Cerebellar cortex (tissue), 1 donor: ENCODE measurements around the gene ARHGAP24.

Experiments
- DNase-seq: peaks from one replicate; pipeline ENCODE4 v3.0.0-alpha.2; 2015; ENCODE audit warnings: low spot score

Gene ARHGAP24

DNA sequence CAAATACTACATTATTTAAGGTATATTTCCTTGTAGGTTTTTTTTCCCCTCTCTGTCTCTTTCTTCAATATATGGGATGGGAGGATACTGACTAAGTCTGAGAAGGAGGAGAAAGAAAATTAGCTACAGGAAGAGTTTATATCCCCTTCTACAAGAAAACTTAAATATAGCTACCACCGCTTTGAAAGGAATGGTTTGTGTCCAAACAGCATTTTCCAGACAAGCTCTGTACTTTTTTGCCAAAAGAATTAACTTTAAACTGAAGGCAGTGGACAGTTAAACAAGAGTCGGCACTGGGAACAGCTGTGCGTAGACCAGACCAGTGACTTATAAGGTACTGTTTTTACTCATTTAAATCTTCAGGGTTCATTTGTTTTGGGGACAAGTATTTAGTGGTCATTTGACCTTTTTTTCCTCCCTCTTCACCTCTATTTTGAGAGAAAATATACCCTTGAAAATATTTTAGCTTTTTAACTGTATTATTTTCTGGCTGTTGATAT lies 303.7 kb downstream of the ARHGAP24 start:
- DNase-seq, result no peak

DNA sequence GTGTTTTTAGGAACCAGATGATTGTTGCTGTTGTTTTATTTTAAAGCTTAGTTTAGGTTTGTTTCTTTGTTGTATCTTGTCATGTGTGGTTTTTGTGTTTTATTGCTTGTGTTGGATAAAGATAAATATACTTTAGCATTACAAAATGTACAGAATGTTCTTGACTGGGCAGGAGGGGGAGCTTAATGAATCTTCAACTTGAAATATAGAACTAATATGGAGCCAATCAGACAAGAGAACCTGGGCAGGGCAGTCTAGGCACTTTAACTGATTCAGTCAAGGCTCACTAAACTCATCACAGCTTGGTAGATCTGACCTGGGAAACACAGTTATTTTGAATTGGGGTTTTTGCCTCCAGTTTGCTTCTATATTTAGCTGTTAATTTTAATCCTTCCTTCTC lies 304.2 kb downstream of the ARHGAP24 start:
- DNase-seq, result no peak

DNA sequence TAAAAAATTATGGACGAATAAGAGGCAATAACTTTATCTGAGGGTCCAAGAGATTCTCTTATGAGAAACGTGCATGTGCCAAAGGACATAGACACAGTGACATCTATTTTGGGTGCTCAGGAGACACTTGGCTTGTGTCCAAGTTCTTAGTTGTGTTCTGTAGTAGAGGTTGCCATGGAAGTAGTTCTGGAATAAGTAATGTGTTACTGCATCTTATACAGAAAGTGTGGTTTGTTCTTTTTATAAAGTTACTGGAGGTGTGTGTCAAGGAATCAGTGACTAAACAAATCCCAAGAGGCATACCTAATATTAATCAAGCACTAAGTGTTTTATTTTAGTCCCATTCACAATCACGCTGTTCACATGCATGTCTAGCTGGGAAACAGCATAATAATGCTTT lies 305.7 kb downstream of the ARHGAP24 start:
- DNase-seq, result no peak

DNA sequence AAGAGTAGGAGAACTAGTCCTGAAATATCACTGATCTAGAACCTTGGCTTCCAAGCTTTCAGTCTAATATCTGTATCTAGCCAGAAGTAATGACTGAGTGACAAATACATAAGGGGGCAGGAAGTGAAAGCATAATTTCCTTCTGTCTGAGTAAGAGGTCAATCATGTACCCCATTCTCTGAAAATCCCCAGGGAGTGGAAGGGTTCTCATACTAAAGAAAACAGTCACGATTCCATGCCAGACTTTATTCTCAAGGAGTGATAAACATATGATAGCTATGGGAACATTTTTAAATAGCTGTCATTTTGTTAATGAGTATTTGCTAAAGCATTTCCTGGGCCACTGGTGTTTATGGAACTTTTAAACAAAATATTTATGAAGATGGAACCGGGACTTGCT lies 308.5 kb downstream of the ARHGAP24 start:
- DNase-seq, result no peak

DNA sequence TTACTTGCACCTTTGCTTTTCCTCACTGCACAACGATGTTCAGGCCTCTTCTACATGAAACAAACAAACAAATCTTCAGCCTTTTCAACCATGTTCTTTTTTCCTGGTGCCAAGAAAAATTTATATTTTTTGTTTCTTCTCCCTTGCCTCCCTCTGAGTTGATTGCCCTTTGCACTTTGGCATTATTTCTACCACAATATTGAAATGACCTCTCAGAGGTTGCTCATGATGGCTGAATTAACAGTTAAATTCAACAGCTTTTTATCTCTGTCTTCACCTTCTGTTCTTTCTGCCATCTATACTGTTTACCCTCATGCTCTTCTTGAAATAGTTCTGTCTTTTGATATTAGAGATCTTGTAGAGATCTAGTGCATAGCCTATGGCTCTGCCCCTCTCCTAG lies 308.9 kb downstream of the ARHGAP24 start:
- no peak for DNase-seq

DNA sequence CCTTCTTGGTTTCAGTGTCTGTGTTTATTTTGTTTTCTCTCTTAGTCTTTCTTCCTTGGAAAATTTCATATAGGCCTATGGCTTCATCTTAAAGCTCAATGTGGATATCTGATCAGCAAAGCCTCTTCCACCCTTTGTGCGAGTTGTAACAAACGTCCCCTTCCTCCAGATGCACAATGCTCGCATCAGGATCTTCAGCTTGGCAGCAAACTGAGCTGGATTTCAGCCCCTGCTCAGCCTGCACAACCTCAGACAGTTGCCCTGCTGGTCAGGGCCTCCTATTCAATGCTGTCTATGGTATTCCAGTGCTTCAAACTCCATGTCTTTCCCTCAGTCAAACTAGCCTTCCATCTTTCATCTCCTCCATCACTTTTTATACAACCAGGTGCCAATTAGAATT lies 309.4 kb downstream of the ARHGAP24 start:
- no peak for DNase-seq

DNA sequence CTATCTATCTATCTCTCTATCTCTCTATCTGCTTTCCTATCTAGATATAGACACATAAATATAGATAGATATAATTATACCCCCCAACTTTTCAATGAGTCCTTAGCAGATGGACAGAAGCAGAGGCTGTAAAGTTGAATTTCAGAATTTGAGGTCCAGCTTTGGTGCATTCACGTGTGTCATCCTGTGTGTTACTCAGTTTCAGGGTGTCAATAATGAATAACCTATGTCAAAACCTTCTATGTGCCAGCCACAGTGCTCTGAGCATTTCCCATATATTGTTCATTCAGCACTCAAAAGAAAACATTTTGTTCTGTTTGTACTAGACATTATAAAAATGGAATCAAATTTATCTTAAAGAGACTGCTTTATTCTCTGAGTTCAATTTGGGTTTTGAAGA lies 310.0 kb downstream of the ARHGAP24 start:
- no peak for DNase-seq

DNA sequence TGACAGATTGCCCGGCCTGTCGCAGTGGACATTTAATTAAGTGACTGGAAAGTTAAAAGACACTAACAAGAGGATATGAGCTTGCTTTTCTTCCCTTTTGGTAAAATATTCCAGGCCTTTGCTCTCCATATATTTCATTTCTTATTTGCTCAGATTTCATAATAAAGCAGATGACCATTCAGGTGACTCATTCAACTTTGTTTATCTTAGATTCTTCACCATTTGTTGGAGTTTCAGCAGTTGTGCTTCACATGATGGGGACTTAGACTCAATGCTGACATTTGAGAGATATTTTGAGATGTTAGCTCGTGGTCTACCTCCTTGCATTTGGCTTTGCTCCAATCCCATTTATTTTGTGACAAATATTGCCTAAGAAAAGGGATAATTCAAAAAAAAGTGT lies 312.2 kb downstream of the ARHGAP24 start:
- no peak for DNase-seq

DNA sequence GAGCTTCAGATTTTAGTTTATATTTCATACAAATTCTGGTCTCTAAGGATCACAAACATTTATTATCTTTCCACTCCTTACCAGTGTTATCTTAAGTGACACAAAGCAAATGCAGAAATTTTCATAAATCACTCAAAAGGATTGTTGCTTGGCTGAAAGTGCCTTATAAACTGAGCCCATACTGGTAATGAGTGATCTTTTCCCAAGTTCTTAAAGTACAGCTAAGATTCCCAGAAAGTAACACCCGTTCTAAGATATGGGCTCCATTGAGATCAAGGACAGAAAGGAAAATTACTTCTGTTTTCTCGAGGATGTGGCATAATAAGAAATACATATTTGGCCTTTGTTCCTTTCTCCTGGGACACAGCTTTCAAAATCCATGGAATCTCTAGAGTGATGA lies 313.7 kb downstream of the ARHGAP24 start:
- DNase-seq, result no peak

DNA sequence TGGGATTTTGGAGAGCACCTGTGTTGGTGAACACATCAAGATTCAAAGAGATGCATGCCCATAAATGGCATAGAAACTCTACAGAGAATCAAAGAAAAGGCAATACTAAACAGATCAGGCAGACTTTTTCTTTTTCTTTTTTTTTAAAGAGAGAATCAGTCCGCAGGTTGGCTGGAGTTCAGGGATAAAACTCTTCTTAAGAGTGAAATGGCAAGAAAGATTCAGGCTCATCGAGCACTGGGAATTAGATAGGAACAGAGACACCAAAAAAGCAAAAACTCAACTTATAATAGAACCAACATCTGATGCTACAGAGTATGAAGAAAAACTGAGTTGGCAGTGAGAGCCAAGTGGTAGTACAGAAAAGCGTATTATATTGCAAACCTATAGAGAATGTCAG lies 314.3 kb downstream of the ARHGAP24 start:
- DNase-seq, result no peak

DNA sequence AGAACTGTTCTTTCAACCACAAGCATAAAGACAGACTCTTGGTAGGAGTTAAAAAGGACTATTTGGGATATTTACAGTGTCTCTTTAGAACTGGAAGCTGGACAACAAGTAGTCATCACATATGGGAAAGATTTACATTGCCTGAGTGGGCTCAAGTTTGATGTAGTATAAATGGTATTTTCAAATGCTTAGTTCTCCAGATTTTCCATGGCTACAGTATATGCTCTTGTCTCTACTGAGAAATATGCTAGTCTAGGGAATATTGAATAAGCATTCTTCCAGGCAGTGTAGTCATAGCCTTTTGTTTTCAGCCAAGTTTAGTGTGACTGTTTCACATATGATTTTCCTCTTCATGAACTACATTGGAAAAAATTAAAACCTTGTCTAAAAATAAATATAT lies 315.6 kb downstream of the ARHGAP24 start:
- DNase-seq, result no peak

DNA sequence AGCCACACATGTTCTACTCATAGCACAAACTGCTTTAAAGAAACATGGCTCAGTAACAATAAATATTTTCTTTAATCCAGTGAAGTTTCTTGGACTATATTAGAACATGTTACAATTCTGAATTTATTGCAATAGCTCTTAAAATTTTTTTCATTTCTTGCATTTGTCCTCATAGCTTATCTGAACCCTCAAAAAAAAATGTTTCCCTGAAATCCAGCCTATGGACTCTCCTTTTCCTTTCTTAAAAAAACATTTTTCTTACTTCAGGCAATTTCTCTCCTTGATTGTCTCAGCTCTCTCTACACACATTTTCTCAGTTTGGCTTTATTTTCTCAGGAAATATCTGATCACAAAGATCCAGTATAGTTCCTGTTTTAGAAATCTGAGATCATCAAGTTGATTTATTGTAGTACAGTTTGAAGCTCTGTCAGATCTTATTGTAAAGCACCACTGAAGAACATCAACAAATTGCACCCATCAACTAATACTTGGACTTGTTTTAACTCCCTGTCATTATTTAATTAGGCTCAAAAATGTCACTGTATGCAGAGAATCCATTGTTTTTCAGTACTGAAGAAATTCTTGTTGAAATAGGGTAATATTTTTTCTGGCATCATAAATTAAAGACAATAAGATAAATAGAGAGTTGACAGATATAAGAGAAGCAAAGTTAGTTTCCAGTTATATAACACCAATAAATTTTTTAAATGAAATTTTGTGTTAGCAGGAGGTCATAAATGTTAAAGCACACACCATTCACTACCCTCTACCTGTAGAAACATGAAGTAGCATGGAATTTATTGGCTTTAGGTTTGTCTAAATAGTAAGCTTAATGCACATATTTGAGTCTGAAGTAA lies 317.7 kb downstream of the ARHGAP24 start:
- no peak for DNase-seq

DNA sequence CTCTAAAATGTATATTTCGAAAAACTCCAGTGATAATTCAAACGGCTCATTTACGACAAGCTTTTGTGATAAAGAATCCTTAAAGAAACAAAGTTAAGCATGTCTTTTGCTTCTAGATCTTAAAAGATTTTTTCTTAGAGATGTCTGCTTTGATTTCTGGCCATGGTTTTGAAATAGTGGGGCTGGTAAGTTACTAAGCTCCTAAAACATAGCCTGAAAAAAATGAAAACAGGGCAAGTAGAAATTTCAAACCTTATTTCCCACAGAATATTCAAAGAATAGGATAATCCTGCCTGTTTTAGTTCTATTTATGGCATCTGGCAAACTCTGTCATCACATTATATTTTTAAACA lies 318.3 kb downstream of the ARHGAP24 start:
- no peak for DNase-seq

DNA sequence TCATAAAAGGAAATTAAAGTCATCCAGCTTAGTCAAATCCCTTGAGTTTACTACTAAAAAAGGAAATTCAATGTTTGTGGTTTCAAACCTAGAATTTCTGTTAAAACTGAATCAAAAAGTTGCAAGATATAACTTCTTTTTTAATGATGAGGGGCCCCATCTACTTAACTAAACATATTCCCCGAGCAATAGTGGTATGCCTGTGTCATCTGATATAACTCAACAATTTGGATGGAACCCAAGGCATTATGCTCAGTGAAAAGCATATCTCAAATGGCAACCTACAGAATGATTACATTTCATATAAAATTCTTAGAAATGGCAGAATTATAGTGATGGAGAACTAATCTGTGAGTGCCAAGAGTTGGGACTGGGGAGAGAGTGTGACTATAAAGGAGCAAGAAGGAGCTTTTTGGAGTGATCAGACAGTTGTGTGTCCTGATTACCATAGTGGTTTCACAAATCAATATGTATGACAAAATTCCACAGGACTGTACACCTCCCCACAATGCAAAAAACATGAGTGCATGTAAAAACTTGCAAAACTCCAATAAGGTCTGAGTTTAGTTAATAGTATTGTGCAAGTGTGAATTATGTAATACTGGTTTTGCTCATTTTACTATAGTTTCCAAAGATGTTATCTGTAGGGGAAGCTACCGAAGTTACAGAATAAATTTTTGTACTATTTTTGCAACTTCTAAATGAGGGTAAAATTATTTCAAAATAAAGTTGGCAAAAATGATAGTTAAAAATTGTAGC lies 323.2 kb downstream of the ARHGAP24 start:
- DNase-seq, result no peak

DNA sequence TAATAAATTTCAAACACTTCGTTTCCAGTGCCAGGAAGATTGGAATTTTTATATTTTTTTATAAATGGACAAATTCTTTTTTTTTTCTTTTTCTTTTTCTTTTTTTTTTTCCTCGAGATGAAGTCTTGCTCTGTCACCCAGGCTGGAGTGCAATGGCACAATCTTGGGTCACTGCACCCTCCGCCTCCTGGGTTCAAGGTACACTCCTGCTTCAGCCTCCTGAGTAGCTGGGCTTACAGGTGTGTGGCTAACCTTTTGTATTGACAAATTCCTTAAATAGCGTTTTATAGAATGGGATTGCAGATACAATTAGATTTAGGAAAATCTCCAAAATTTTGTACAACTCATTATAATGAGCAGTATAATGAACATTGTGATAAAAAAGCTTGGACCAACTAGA lies 328.9 kb downstream of the ARHGAP24 start:
- no peak for DNase-seq

DNA sequence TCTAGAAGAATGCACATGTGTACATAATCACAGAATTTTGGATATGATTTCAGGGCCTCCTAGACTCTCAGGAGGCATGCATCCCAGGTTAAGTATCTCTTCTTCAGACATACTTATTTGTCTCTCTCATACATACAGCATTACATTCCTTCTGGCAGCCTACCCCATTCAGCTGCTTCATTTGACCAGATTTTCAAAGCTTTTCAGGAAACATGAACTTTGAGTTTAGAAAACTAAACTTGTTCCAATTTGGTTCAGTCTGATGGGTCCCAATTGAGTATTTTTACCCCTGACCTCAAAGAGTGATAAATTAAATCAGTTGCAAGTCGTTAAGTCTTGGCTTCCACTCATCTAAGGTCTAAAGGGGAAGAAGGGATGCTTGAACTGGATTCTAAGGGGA lies 330.9 kb downstream of the ARHGAP24 start:
- no peak for DNase-seq

DNA sequence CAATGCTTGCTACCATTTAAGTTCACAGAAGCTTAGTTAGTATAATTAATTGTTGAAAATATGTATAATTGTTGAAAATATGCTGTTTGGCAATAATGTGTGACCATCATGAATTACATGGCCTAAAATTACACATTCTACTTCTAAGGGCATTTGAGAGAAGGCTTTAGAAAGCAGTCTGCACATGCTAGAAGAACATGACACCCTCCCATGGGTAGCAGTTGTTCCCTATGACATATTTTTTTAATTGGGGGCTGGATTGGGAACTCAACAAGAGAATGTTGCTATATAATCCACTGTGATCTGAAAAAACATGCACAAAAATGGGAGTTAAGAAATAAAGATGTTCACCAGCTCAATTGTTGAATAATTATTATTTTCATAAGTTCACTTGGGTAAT lies 331.4 kb downstream of the ARHGAP24 start:
- DNase-seq, result no peak

DNA sequence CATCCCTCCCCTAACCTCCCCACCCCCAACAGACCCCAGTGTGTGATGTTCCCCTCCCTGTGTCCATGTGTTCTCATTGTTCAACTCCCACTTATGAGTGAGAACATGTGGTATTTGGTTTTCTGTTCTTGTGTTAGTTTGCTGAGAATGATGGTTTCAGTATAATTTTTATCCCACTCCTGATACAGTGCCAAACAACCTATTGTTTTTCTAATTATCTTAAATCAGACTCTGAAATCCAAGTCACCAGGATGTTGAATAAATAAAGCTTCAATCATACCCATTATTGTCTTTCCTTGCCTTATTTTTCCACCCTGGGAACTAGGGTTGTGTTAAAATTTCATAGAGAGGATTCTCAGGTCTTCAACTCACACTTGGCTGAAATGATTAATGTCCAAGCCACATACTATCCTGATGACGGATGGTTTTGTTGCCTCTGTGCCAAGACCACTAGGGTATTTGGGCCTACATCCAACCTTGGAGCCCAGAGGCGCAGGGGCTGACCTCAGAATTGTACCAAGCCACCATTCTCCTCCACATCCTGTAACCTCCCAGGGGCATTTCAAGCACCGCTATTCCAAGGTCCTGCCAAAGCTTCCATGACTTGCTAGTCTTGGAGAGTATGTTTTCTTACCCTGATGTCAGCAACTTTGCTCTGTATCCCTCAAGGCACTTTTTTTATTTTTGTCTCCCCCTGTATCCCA lies 332.4 kb downstream of the ARHGAP24 start:
- DNase-seq, result no peak

DNA sequence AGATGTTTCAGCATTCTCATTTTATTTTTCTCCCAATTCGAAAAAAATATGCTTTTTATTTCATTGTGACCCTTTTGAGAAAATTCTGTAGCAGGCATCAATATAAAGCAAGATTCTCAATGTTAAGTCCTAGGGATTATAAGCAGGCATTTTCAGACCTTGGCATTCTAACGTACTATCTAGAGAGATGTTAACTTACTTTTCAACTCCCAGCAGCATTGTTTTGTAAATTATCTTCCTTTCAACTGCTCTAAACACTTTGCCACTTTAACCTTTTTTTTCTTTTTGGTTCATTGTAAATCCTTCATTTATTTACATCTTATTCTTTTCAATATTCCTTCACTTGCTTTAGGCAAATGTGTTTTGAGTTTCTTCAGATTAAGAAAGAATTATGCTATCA lies 333.2 kb downstream of the ARHGAP24 start:
- DNase-seq, result no peak

DNA sequence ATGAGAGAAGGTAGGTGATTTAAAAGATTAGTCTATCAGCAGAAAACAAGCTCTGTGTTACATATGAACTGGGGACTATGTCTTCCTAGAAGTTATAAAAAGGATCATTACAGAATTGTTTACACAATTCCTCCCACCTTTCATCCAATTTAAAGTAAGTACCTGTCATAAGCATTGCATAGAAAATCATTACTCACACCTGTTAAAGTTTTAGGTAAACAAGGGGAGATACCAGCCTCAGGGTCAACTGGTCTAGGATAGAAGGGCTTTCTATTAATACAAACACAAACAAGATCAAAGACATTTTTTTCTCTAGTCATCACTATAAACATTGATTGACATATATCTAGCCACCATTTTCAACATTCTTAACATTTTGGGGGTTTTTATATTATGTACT lies 333.9 kb downstream of the ARHGAP24 start:
- DNase-seq, result no peak

DNA sequence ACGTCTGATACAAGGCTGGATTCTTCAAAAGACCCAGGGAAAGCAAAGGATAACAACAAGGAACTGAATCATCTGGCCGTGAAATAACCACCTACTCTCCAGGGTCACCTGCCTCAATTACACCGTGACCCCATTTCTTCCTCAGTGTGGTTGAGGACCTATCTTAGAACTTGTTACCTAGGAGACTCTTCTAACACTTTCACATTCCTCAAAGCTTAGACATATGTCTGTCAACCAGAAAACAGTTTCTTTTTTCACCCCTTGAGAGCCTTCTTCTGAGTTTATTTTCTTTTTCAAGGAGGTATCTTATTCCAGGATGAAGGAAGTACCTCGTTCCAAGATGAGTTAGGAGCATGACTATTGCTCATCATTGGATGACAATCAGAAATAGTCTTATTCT lies 337.8 kb downstream of the ARHGAP24 start:
- DNase-seq, result no peak

DNA sequence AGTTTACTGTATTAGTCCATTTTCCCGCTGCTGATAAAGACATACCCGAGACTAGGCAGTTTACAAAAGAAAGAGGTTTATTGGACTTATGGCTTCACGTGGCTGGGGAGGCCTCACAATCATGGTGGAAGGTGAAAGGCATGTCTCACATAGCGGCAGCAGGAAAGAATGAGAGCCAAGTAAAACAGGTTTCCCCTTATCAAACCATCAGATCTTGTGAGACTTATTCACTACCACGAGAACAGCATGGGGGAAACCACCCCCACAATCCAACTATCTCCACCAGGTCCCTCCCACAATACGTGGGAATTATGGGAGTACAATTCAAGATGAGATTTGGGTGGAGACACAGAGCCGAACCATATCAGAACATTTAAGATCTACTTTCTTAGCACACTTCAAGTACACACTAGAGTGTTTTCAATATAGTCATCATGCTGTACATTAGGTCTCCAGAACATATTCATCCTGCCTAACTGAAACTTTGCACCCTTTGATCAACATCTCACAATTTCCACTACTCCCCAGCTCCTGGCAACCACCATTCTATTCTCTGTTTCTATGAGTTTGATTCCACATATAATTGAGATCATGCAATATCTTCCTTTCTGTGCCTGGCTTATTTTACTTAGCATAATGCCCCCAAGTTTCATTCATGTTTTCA lies 341.0 kb downstream of the ARHGAP24 start:
- DNase-seq, result no peak
